ENCODE measurements around the gene TRIM50. TPM values are rescaled to one million over a fixed set of nuclear protein-coding genes. Genes with fewer than 3 reads are reported as not detected.

The TRIM50 gene
- total and polyA plus RNA-seq, 2 of the 13 experiments (the other 11 are each of a cell fraction or from before 2014, with no cell fraction given) = 4.2 to 24.5 TPM

- no peak for TF ChIP-seq RARG (CRISPR knock-in tag; IDR thresholded peaks at IDR 0.05; ENCODE audit: low read depth)
- no peak for TF ChIP-seq CAMTA2 (CRISPR knock-in tag; IDR thresholded peaks at IDR 0.05; ENCODE audit: borderline replicate concordance)
- TF ChIP-seq ZSCAN21 (CRISPR knock-in tag; IDR thresholded peaks at IDR 0.05; ENCODE audit: borderline replicate concordance) = no peak
- peak; percentile 62; the same call in 1 of the 2 replicates for TF ChIP-seq TFDP1 (CRISPR knock-in tag; IDR thresholded peaks at IDR 0.05; ENCODE audit: borderline replicate concordance)
- no peak for TF ChIP-seq ZNF318 (CRISPR knock-in tag; IDR thresholded peaks at IDR 0.05)
- peak; percentile 23; the same call in 1 of the 2 replicates for TF ChIP-seq ZNF263 (CRISPR knock-in tag; IDR thresholded peaks at IDR 0.05)
- 0 out of 2 replicates have a peak, but pooled peaks have one; percentile 65 for TF ChIP-seq ZNF556 (CRISPR knock-in tag; IDR thresholded peaks at IDR 0.05; ENCODE audit: borderline replicate concordance)
- TF ChIP-seq ZBED4 (CRISPR knock-in tag; IDR thresholded peaks at IDR 0.05; ENCODE audit: borderline replicate concordance) = no peak
- no peak for TF ChIP-seq CREB3 (CRISPR knock-in tag; IDR thresholded peaks at IDR 0.05)
- TF ChIP-seq ZNF33A (CRISPR knock-in tag; IDR thresholded peaks at IDR 0.05; ENCODE audit: borderline replicate concordance) = no peak
- no peak for TF ChIP-seq E2F1 (CRISPR knock-in tag; IDR thresholded peaks at IDR 0.05)
- peak; percentile 28; the same call in 1 of the 2 replicates for TF ChIP-seq NKX3-1 (CRISPR knock-in tag; IDR thresholded peaks at IDR 0.05)
- TF ChIP-seq KDM6A (CRISPR knock-in tag; IDR thresholded peaks at IDR 0.05; ENCODE audit: low read depth) = no peak
Measured at GRCh38 chr7:73342645-73343044, 14.8 kb upstream of the TRIM50 start (continued).
